HG03159 (cell line): ENCODE data around the gene USP2.

Experiments used
- ATAC-seq: cut with Tn5 transposase; IDR thresholded peaks from one replicate; pipeline ENCODE4 v1.9.1; 2021; ENCODE audit warnings: mild to moderate bottlenecking, moderate library complexity; ENCODE audit not compliant: unreplicated experiment

USP2 gene

GRCh38 chr11:119324189-119324588 lies 57.3 kb downstream of the USP2 start:
- ATAC-seq, result no peak

- ATAC-seq, result no peak
Measured at GRCh38 chr11:119323532-119324033, 57.9 kb downstream of the USP2 start.

- no peak for ATAC-seq
Measured at GRCh38 chr11:119322921-119323531, 58.5 kb downstream of the USP2 start.

- ATAC-seq, result no peak
Measured at GRCh38 chr11:119322360-119322739, 59.1 kb downstream of the USP2 start.

- peak; percentile 49 for ATAC-seq
Measured at GRCh38 chr11:119320776-119321524, 60.5 kb downstream of the USP2 start.

- no peak for ATAC-seq
Measured at GRCh38 chr11:119320240-119320775, 61.2 kb downstream of the USP2 start.

- no peak for ATAC-seq
Measured at GRCh38 chr11:119319700-119320239, 61.7 kb downstream of the USP2 start.

- no peak for ATAC-seq
Measured at GRCh38 chr11:119319136-119319699, 62.3 kb downstream of the USP2 start.

- ATAC-seq, result no peak
Measured at GRCh38 chr11:119318240-119319135, 63.0 kb downstream of the USP2 start.

- no peak for ATAC-seq
Measured at GRCh38 chr11:119317592-119318239, 63.8 kb downstream of the USP2 start.

- no peak for ATAC-seq
Measured at GRCh38 chr11:119316729-119317591, 64.5 kb downstream of the USP2 start, which contains the start of gene MCAM. Gene MCAM, minus strand, starts transcription at chr11:119317130. Its CDS starts 29 bp downstream, at chr11:119317101.

GRCh38 chr11:119316016-119316728 lies 65.3 kb downstream of the USP2 start:
- no peak for ATAC-seq

- no peak for ATAC-seq
Measured at GRCh38 chr11:119315131-119316015, 66.1 kb downstream of the USP2 start.

- no peak for ATAC-seq
Measured at GRCh38 chr11:119314726-119315125, 66.8 kb downstream of the USP2 start.

GRCh38 chr11:119310682-119311052 lies 70.8 kb downstream of the USP2 start:
- no peak for ATAC-seq

- ATAC-seq, result no peak
Measured at GRCh38 chr11:119309953-119310681, 71.4 kb downstream of the USP2 start.

- no peak for ATAC-seq
Measured at GRCh38 chr11:119309411-119309810, 72.1 kb downstream of the USP2 start.
